Uterus (tissue), 4 donors: ENCODE results near the gene NCAPG2. TPM values are rescaled to one million over a fixed set of nuclear protein-coding genes. Genes with fewer than 3 reads are reported as not detected.

Experiments used
- DNase-seq, 2 donors: peaks; one replicate each; pipeline ENCODE4 v3.0.0-alpha.2; 2019 to 2020
- H3K27ac ChIP-seq, 2 donors: fragments of 200-600 bp; sonication (generic); 1 replicate in 1 of 2; 2 replicates in 1 of 2; pipeline ENCODE4 v1.5.1; 2016 to 2018
- H3K27me3 ChIP-seq, 2 donors: fragments of 200-600 bp; sonication (generic); one replicate each; pipeline ENCODE4 v1.5.1; 2018 to 2019; ENCODE audit warnings: control low read depth in 1 of 2
- H3K36me3 ChIP-seq, 2 donors: fragments of 200-600 bp; sonication (generic); one replicate each; pipeline ENCODE4 v1.5.1; 2019; ENCODE audit warnings: control low read depth in 1 of 2
- H3K4me1 ChIP-seq, 2 donors: fragments of 200-600 bp; sonication (generic); one replicate each; pipeline ENCODE4 v1.5.1; 2018 to 2019; ENCODE audit warnings: control low read depth in 1 of 2
- H3K4me3 ChIP-seq, 2 donors: fragments of 200-600 bp; sonication (generic); 1 replicate in 1 of 2; 2 replicates in 1 of 2; pipeline ENCODE4 v1.5.1; 2018 to 2019; ENCODE audit warnings: mild to moderate bottlenecking in 1 of 2
- H3K9me3 ChIP-seq, 2 donors: fragments of 200-600 bp; sonication (generic); one replicate each; pipeline ENCODE4 v1.5.1; 2019; ENCODE audit warnings: control low read depth in 1 of 2
- CTCF ChIP-seq, 4 experiments: fragments of 200-600 bp in 2 of 4; fragments of 450-650 bp in 2 of 4; sonication (generic) in 2 of 4; IDR thresholded peaks; one replicate each; pipeline ENCODE4 v1.5.1; 2016 to 2019; ENCODE audit warnings: antibody characterized with exemption in 4 of 4, mild to moderate bottlenecking in 2 of 4, moderate library complexity in 1 of 4
- POLR2A ChIP-seq, 2 donors: fragments of 450-650 bp; IDR thresholded peaks; one replicate each; pipeline ENCODE4 v1.6.1; 2016; ENCODE audit warnings: antibody characterized with exemption in 2 of 2, mild to moderate bottlenecking in 1 of 2, moderate library complexity in 1 of 2
- intact Hi-C: fragments of 100-400 bp; cut with DNase I; formaldehyde crosslinking; loops from one replicate; pipeline ENCODE4 v1.15.1; 2023; ENCODE audit warnings: low total_unique reads
- total RNA-seq, 4 donors: library from RNA; depleted of rRNA in 3 of 4; stranded (reverse); fragments of >200 nt in 3 of 4; gene quantifications; one replicate each; pipeline versions ENCODE4 v1.1.0 to v1.2.4, GENCODE V29; 2014 to 2023
- donor health status: DM: yes; HTN: yes; CAD: no.

NCAPG2 gene
- total RNA-seq, 4 donors from 2014 or later = 0.51 to 36.0 (median 7.8) TPM

- no peaks in the 10 kb centered on the region for H3K27me3 ChIP-seq
- H3K4me1 ChIP-seq = no peaks in the 10 kb centered on the region
- no peak for TF ChIP-seq CTCF (IDR thresholded peaks at IDR 0.05)
- no peak for TF ChIP-seq POLR2A (IDR thresholded peaks at IDR 0.05)
- no peaks in the 10 kb centered on the region for H3K36me3 ChIP-seq
- DNase-seq = no peak
- no peak overlapping the region for H3K27ac ChIP-seq
- no peaks in the 10 kb centered on the region for H3K9me3 ChIP-seq
- no peak overlapping the region for H3K4me3 ChIP-seq
- intact Hi-C loops = no loop called here
Measured at GRCh38 chr7:158722574-158723237, 18.1 kb upstream of the NCAPG2 start.

GRCh38 chr7:158720112-158720511 lies 15.5 kb upstream of the NCAPG2 start:
- H3K4me3 ChIP-seq = no peak overlapping the region
- intact Hi-C loops = no loop called here
- TF ChIP-seq CTCF (IDR thresholded peaks at IDR 0.05) (no peak), POLR2A (IDR thresholded peaks at IDR 0.05) (no peak)
- no peak for DNase-seq
- H3K4me1 ChIP-seq = no peaks in the 10 kb centered on the region
- no peak overlapping the region for H3K27ac ChIP-seq
- H3K9me3 ChIP-seq = no peaks in the 10 kb centered on the region
- no peaks in the 10 kb centered on the region for H3K27me3 ChIP-seq
- H3K36me3 ChIP-seq = no peaks in the 10 kb centered on the region

- Histone ChIP-seq H3K36me3 (no peaks in the 10 kb centered on the region), H3K27me3 (no peaks in the 10 kb centered on the region), H3K9me3 (no peaks in the 10 kb centered on the region), H3K27ac (no peak overlapping the region), H3K4me1 (no peaks in the 10 kb centered on the region), H3K4me3 (no peak overlapping the region)
- DNase-seq = no peak
- intact Hi-C loops = no loop called here
- no peak for TF ChIP-seq POLR2A (IDR thresholded peaks at IDR 0.05)
Measured at GRCh38 chr7:158716802-158717201, 12.2 kb upstream of the NCAPG2 start.

- H3K9me3 ChIP-seq = no peaks in the 10 kb centered on the region
- no peak for TF ChIP-seq CTCF (IDR thresholded peaks at IDR 0.05)
- no peak for TF ChIP-seq POLR2A (IDR thresholded peaks at IDR 0.05)
Measured at GRCh38 chr7:158710651-158711102, 6.1 kb upstream of the NCAPG2 start.

GRCh38 chr7:158707610-158708009 lies 3.0 kb upstream of the NCAPG2 start:
- H3K27ac ChIP-seq = no peak overlapping the region
- H3K4me1 ChIP-seq = no peaks in the 10 kb centered on the region
- H3K4me3 ChIP-seq = no peak overlapping the region
- no peaks in the 10 kb centered on the region for H3K9me3 ChIP-seq
- TF ChIP-seq POLR2A (IDR thresholded peaks at IDR 0.05) = no peak
- H3K36me3 ChIP-seq = no peaks in the 10 kb centered on the region
- no peak for DNase-seq
- intact Hi-C loops = no loop called here
- no peaks in the 10 kb centered on the region for H3K27me3 ChIP-seq

More at GRCh38 chr7:158710651-158711102, 6.1 kb upstream of the NCAPG2 start:
- no peak for DNase-seq
- Histone ChIP-seq H3K4me1 (no peaks in the 10 kb centered on the region), H3K27ac (no peak overlapping the region), H3K36me3 (no peaks in the 10 kb centered on the region), H3K27me3 (no peaks in the 10 kb centered on the region), H3K4me3 (no peak overlapping the region)
- intact Hi-C loops = no loop called here

GRCh38 chr7:158706710-158707590 lies 2.3 kb upstream of the NCAPG2 start:
- H3K4me3 ChIP-seq = no peak overlapping the region
- no peak for DNase-seq
- H3K9me3 ChIP-seq = no peaks in the 10 kb centered on the region
- no peak overlapping the region for H3K27ac ChIP-seq
- TF ChIP-seq POLR2A (IDR thresholded peaks at IDR 0.05) = no peak
- no peak for TF ChIP-seq CTCF (IDR thresholded peaks at IDR 0.05)
- intact Hi-C loops = no loop called here
- no peaks in the 10 kb centered on the region for H3K36me3 ChIP-seq
- no peaks in the 10 kb centered on the region for H3K27me3 ChIP-seq
- no peaks in the 10 kb centered on the region for H3K4me1 ChIP-seq
